Glutamatergic neuron (in vitro differentiated cells): ENCODE results near the gene DACT1. TPM values are rescaled to one million over a fixed set of nuclear protein-coding genes. Genes with fewer than 3 reads are reported as not detected.

ENCODE experiments used
- DNase-seq: peaks from one replicate; pipeline ENCODE4 v3.0.0; 2022
- H3K27ac Mint-ChIP-seq: one replicate; pipeline ENCODE4 v1.8.0; 2020; ENCODE audit warnings: mild to moderate bottlenecking, mixed read lengths, inconsistent platforms; ENCODE audit not compliant: unreplicated experiment
- H3K27me3 Mint-ChIP-seq: one replicate; pipeline ENCODE4 v1.8.0; 2020; ENCODE audit warnings: mild to moderate bottlenecking, moderate library complexity, mixed read lengths, inconsistent platforms; ENCODE audit not compliant: unreplicated experiment
- H3K36me3 Mint-ChIP-seq: one replicate; pipeline ENCODE4 v1.8.0; 2020; ENCODE audit warnings: mild to moderate bottlenecking, mixed read lengths, inconsistent platforms; ENCODE audit not compliant: unreplicated experiment
- H3K4me1 Mint-ChIP-seq: one replicate; pipeline ENCODE4 v1.8.0; 2020; ENCODE audit warnings: mild to moderate bottlenecking, low read depth, mixed read lengths, inconsistent platforms; ENCODE audit not compliant: unreplicated experiment
- H3K4me3 Mint-ChIP-seq: one replicate; pipeline ENCODE4 v1.8.0; 2020; ENCODE audit warnings: mild to moderate bottlenecking, mixed read lengths, inconsistent platforms; ENCODE audit not compliant: unreplicated experiment
- H3K9me3 Mint-ChIP-seq: one replicate; pipeline ENCODE4 v1.8.0; 2020; ENCODE audit warnings: mild to moderate bottlenecking, moderate library complexity, mixed read lengths, inconsistent platforms; ENCODE audit not compliant: unreplicated experiment
- total RNA-seq: library from RNA; stranded (reverse); fragmentation: NEBNext Ultra II Directional; extraction: Animal tissue kit (Norgen Biotek cat#: 25700); gene quantifications from one replicate; pipeline ENCODE4 v1.2.1, GENCODE V29; 2021; ENCODE audit not compliant: unreplicated experiment
- TF ChIP-seq, protein P1 (sequence below): fragments of 200-600 bp; sonication (generic); IDR thresholded peaks from one replicate; pipeline ENCODE4 v1.5.0; 2021; ENCODE audit not compliant: partially characterized antibody, unreplicated experiment

DACT1 gene
- total RNA-seq, 1 donor from 2014 or later: 39.9 TPM

DNA sequence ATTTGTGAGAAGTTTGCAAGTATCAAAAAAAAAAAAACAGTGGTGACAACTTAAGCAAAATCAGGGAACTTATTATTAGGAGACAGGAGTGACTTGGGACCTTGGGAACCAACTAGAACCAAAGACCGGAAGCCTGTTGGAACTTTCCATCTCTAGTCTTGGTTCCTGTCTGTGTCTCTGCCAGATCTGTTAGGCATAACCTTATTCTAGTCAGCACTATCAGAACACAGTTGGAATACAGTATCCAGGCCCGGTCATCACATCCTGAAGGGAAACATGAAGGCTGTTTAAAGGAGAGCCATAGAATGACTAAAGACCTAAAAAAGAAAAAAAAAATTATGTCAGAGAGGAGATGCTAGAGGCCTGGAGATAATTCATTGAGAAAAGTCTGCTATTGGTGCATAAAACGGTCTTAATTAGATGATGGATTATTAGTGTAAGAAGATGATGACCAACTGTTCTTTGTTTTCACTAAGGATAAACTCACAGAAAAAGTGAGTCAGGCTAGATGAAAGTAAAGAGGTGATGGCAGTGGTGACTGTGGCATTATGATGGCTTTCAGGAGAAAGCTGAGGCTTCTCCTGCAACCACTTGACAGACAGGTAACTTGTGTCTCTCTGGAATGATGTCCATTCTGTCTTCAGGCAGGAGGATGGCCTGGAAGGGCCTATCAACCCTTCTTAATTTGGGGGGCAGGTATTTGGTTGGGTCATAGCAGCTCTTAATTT, 28.2 kb downstream of the DACT1 start:
- Mint-ChIP-seq H3K36me3 (no peaks in the 10 kb centered on the region), H3K9me3 (peaks cover 11% of the 10 kb centered on the region), H3K27me3 (peaks cover 2% of the 10 kb centered on the region), H3K27ac (no peak overlapping the region), H3K4me1 (peaks cover 43% of the 10 kb centered on the region), H3K4me3 (no peak overlapping the region)
- DNase-seq: no peak
- TF ChIP-seq, protein P1, sequence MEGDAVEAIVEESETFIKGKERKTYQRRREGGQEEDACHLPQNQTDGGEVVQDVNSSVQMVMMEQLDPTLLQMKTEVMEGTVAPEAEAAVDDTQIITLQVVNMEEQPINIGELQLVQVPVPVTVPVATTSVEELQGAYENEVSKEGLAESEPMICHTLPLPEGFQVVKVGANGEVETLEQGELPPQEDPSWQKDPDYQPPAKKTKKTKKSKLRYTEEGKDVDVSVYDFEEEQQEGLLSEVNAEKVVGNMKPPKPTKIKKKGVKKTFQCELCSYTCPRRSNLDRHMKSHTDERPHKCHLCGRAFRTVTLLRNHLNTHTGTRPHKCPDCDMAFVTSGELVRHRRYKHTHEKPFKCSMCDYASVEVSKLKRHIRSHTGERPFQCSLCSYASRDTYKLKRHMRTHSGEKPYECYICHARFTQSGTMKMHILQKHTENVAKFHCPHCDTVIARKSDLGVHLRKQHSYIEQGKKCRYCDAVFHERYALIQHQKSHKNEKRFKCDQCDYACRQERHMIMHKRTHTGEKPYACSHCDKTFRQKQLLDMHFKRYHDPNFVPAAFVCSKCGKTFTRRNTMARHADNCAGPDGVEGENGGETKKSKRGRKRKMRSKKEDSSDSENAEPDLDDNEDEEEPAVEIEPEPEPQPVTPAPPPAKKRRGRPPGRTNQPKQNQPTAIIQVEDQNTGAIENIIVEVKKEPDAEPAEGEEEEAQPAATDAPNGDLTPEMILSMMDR: no peak

DNA sequence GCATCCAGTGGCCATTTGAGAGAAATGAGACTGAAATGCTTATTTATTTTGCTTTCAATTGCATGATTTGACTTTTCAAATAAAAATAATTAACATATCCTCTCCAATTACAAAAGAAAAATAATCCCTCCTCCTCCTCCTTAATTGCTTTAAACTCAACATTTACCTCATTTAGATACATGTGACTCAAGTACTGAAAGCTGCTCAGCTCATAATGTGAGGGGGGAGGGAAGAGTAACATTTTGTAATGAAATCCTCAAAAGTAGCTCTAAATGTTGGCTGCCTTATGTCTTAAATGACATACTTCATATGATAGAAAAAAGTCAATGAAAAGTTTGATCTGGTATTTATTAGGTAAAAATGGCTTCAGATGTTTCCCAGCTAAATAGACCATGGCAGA, 29.0 kb downstream of the DACT1 start:
- Mint-ChIP-seq H3K9me3 (peaks cover 11% of the 10 kb centered on the region), H3K36me3 (no peaks in the 10 kb centered on the region), H3K27ac (no peak overlapping the region), H3K4me3 (no peak overlapping the region), H3K4me1 (peaks cover 43% of the 10 kb centered on the region), H3K27me3 (peaks cover 2% of the 10 kb centered on the region)
- DNase-seq: no peak
- TF ChIP-seq, protein P1: no peak

DNA sequence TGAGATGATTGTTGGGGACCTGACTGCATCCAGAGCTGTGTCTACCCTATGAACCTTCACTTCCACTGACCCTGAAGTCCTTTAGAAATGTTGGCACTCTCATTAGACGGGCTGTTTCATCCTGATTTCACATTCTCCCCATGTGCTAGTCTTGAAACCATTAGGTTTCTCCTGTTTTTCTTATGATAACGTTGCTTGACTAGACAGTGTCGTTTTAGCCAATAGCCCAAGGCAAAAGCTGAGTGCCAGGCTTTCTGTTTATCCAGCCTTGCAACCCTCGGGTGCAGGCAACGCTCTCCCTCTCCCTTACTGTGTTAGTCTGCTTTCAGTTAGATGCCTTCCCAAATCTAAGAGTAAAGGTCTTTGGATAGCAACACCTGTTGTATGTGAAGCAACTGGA, 30.1 kb downstream of the DACT1 start:
- Mint-ChIP-seq H3K4me1 (peaks cover 36% of the 10 kb centered on the region), H3K4me3 (no peak overlapping the region), H3K36me3 (no peaks in the 10 kb centered on the region), H3K27me3 (peaks cover 2% of the 10 kb centered on the region), H3K27ac (no peak overlapping the region), H3K9me3 (peaks cover 11% of the 10 kb centered on the region)
- DNase-seq: no peak
- TF ChIP-seq, protein P1: no peak

DNA sequence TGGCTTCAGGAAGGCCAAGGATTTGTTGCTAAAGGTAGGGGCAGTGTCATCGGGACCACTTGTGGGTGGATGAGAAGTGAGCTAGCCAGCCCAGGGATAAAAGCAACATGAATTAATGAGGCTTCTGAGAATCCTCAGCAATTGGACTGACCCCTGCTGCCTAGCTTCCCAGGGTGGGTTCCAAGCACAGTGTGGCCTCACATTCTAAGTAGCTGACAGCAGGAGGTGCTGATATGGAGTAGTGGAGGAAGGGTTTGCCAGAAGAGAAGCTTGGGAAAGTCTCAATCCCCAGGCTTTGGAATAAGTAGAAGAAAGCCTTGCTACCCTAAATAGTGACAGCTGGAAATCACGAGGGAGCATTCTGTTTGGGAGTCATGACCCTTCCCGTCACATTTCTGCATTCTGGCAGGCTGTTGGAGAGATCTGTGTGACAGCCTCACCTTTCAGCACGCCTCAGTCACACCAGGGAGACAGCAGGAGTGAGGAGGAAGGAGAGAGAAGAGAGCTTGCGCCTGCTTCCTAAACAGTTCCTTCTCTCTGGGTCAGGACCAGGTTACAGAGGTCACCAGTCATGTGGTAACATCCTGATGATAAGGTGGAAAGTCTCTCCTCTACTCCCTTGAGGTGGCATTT, 31.2 kb downstream of the DACT1 start:
- H3K27ac Mint-ChIP-seq: no peak overlapping the region
- TF ChIP-seq, protein P1: no peak
- no peaks in the 10 kb centered on the region for H3K36me3 Mint-ChIP-seq
- no peaks in the 10 kb centered on the region for H3K27me3 Mint-ChIP-seq
- no peak for DNase-seq
- no peak overlapping the region for H3K4me3 Mint-ChIP-seq
- peaks cover 2% of the 10 kb centered on the region for H3K9me3 Mint-ChIP-seq
- H3K4me1 Mint-ChIP-seq: peaks cover 26% of the 10 kb centered on the region

DNA sequence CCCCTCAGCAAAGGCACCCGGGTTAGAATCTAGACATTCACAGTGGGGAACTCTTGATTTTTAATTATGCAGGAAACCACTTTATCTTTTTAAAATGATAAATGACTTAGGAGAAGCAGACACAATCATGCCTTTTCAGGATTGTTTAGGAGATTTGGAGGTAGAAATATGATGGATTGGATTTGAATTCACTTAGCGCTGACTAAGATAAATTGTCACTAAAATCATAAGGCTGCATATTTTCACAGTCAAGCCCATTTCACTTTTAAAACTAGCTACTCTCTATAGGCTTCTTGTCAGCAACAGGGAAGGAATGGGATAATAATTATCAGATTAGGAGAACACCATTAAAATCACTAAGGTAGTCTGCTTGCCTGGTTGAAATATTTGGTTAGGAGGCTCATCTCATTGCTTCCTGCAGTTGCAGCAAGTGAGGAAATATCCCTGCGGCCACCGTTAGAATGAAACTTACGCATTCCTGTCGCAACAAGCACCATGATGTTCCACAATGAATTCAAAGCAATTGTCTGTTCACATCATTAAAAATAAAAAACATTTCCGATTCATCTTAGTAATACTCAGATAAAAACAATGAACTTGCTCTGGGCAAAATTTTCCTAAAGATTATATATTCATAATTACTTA, 31.9 kb downstream of the DACT1 start:
- TF ChIP-seq, protein P1: no peak
- Mint-ChIP-seq H3K36me3 (no peaks in the 10 kb centered on the region), H3K27me3 (no peaks in the 10 kb centered on the region), H3K27ac (no peak overlapping the region), H3K4me1 (peaks cover 19% of the 10 kb centered on the region), H3K4me3 (no peak overlapping the region), H3K9me3 (no peaks in the 10 kb centered on the region)
- no peak for DNase-seq
